LNCAP (cell line): Measurements from ENCODE around the gene EFCAB12.

Source experiments
- CTCF ChIP-seq: fragments of 450-650 bp; IDR thresholded peaks from 2 replicates; pipeline ENCODE4 v1.5.1; 2017; ENCODE audit warnings: mild to moderate bottlenecking

EFCAB12 gene

DNA sequence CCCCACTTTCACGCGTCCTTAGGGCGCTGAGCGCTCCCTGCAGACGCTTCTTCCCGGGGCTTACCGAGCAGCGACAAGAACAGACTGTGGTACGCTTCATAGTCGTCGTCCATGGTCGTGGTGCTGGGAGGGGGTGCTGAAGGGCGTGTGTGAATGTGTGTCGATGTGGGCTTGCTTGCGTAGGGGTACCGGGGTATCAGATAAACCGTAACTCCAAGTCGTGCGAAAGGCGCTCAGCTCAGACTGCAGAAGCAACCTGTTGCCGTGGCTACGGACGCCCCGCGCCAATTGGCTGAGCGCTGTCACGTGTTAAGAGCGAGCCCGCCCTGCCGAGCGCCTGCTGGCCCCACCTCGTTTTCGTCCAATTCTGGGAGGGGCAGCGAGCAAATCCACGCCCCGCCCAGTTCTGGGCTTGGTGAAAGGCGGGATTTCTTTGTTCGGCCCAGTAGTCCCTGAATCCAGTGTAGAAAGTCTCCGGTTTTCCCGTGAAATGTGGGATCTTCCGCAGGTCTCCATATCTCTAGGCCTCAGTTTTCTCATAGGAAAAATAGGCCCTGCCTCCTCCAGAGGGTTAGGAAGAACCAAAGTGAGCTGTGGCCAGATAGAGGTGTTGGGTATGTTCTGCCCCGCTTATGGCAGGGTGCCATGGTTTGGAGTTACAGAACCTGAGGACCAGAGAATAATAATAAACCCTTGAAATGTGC is at the start of gene EFCAB12:
EFCAB12 (minus strand) TSS at position 261 of the 704 bp plus-strand sequence; CDS start at position 113, 148 bp downstream.
- TF ChIP-seq CTCF = no peak

DNA sequence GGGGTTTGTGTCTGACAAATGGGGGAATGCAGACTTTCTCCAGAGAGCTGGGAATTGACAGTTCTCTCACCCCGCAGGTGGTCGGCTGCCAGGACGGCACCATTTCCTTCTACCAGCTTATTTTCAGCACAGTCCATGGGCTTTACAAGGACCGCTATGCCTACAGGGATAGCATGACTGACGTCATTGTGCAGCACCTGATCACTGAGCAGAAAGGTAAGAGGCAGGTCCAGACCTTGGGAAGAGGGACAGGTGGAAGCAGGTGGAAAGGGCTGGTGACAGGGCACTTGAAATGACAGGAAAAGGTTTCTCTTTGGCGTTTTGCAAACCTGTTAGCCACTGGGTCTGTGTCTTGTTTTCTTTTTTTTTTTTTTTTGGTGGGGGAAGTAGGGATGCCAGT is 48.1 kb upstream of the EFCAB12 start:
- TF ChIP-seq CTCF = no peak

DNA sequence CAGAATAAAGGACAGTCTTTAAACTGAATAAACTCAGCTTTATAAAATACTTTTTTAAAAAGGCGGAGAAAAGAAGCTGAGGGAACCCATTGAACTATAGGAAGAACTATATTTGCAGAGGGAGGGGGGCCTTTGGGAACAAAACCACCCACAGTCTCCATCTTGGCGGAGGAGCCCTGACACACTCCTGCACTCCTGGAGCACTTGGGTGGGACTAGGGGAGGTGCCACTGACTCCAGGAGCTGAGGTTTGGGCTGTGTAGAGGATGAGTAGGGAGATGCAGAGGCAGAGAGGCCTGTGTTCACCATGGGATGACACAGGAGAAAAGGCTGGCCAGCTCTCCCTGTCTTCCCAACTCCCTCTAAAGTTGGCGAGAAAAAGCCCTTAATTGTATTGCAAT is 47.4 kb upstream of the EFCAB12 start:
- TF ChIP-seq CTCF = no peak

- TF ChIP-seq CTCF = no peak
Measured at GRCh38 chr3:129474984-129475804, 46.8 kb upstream of the EFCAB12 start.

DNA sequence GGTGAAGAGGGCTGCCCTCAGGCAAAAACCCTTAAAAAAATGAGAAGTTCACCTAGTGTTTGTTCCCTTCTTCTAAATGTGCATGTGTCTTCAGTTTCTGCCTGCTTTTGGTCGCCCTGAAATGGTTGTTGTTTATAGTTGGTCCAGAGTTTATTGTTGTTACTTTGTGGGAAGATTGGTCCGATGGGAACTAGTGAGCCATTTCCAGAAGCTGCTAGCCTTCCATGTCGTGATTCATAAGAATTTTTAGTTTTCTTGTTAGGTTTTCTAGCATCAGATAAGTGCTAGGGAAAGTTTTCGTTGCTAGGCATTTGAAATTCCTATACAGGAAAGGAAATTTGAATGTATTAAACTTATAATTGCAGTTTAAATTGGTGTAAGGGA is 45.3 kb upstream of the EFCAB12 start:
- TF ChIP-seq CTCF = no peak

GRCh38 chr3:129473067-129473768 is 44.8 kb upstream of the EFCAB12 start:
- TF ChIP-seq CTCF = no peak

- TF ChIP-seq CTCF = no peak
Measured at GRCh38 chr3:129470861-129471260, 42.4 kb upstream of the EFCAB12 start.
